ENCODE measurements around the gene ADAD2.
"Not testable (repeated sequence)": the region's sequence is repeated elsewhere in the genome, so short reads cannot be mapped to it uniquely, and the experiment has no call there.

Gene ADAD2

GRCh38 chr16:84195201-84196093 lies 4.5 kb downstream of the ADAD2 start:
- no peak for DNase-seq (ENCODE audit: low spot score)

GRCh38 chr16:84196101-84196500 lies 5.1 kb downstream of the ADAD2 start:
- DNase-seq (ENCODE audit: low spot score), result no peak

GRCh38 chr16:84196727-84197394 lies 5.9 kb downstream of the ADAD2 start:
- no peak for DNase-seq (ENCODE audit: low spot score)

- DNase-seq (ENCODE audit: low spot score), result no peak
Measured at GRCh38 chr16:84197466-84198128, 6.6 kb downstream of the ADAD2 start.

GRCh38 chr16:84198401-84198800 lies 7.4 kb downstream of the ADAD2 start:
- no peak for DNase-seq (ENCODE audit: low spot score)

GRCh38 chr16:84199097-84199496 lies 8.1 kb downstream of the ADAD2 start:
- no peak for DNase-seq (ENCODE audit: low spot score)

GRCh38 chr16:84199861-84200260 lies 8.9 kb downstream of the ADAD2 start:
- DNase-seq (ENCODE audit: low spot score), result no peak

GRCh38 chr16:84204551-84204950 lies 13.6 kb downstream of the ADAD2 start:
- DNase-seq (ENCODE audit: low spot score), result not testable (repeated sequence)

GRCh38 chr16:84205123-84205522 lies 14.2 kb downstream of the ADAD2 start:
- DNase-seq (ENCODE audit: low spot score), result not testable (repeated sequence)

GRCh38 chr16:84205976-84206691 lies 15.2 kb downstream of the ADAD2 start:
- no peak for DNase-seq (ENCODE audit: low spot score)

- DNase-seq (ENCODE audit: low spot score), result no peak
Measured at GRCh38 chr16:84207251-84207650, 16.3 kb downstream of the ADAD2 start.

GRCh38 chr16:84207879-84208278 lies 16.9 kb downstream of the ADAD2 start:
- DNase-seq (ENCODE audit: low spot score), result no peak

- DNase-seq (ENCODE audit: low spot score), result no peak
Measured at GRCh38 chr16:84209989-84210388, 19.0 kb downstream of the ADAD2 start.

GRCh38 chr16:84212154-84212553 lies 21.2 kb downstream of the ADAD2 start:
- no peak for DNase-seq (ENCODE audit: low spot score)

GRCh38 chr16:84212631-84213030 lies 21.7 kb downstream of the ADAD2 start:
- no peak for DNase-seq (ENCODE audit: low spot score)

- no peak for DNase-seq (ENCODE audit: low spot score)
Measured at GRCh38 chr16:84214451-84215066, 23.6 kb downstream of the ADAD2 start.

GRCh38 chr16:84215531-84215930 lies 24.6 kb downstream of the ADAD2 start:
- no peak for DNase-seq (ENCODE audit: low spot score)

- DNase-seq (ENCODE audit: low spot score), result not testable (repeated sequence)
Measured at GRCh38 chr16:84216144-84216543, 25.2 kb downstream of the ADAD2 start.

- DNase-seq (ENCODE audit: low spot score), result no peak
Measured at GRCh38 chr16:84218176-84218823, 27.3 kb downstream of the ADAD2 start.

- no peak for DNase-seq (ENCODE audit: low spot score)
Measured at GRCh38 chr16:84218956-84219355, 28.0 kb downstream of the ADAD2 start.

- no peak for DNase-seq (ENCODE audit: low spot score)
Measured at GRCh38 chr16:84220851-84221250, 29.9 kb downstream of the ADAD2 start.
